RWPE2 (cell line): ENCODE data around the gene NUBPL.
A peak's percentile ranks its signal among the peaks of the same experiment; 100 is the strongest.
"Not testable (repeated sequence)": the region's sequence is repeated elsewhere in the genome, so short reads cannot be mapped to it uniquely, and the experiment has no call there.

ENCODE experiments used
- ATAC-seq: fragments of 200-7000 bp; cut with Tn5 transposase; 3 replicates; pipeline ENCODE4 v1.9.1; 2021; ENCODE audit warnings: low read depth
- DNase-seq: peaks from one replicate; pipeline ENCODE4 v3.0.0-alpha.2; 2020; ENCODE audit warnings: low spot score
- H3K27ac ChIP-seq: fragments of 450-650 bp; 2 replicates; pipeline ENCODE4 v1.5.1; 2017; ENCODE audit warnings: mild to moderate bottlenecking; ENCODE audit not compliant: poor library complexity, severe bottlenecking
- H3K27me3 ChIP-seq: fragments of 250-450 bp; sonication (Bioruptor Pico); 2 replicates; pipeline ENCODE4 v1.5.1; 2021; ENCODE audit warnings: mild to moderate bottlenecking, moderate library complexity; ENCODE audit not compliant: insufficient read depth, poor library complexity, severe bottlenecking
- H3K36me3 ChIP-seq: fragments of 250-450 bp; sonication (Bioruptor Pico); 2 replicates; pipeline ENCODE4 v1.5.1; 2020; ENCODE audit warnings: low read depth, mild to moderate bottlenecking, moderate library complexity
- H3K4me1 ChIP-seq: fragments of 250-450 bp; sonication (Bioruptor Pico); 2 replicates; pipeline ENCODE4 v1.5.1; 2021; ENCODE audit warnings: mild to moderate bottlenecking, moderate library complexity; ENCODE audit not compliant: insufficient read depth, poor library complexity, severe bottlenecking
- H3K4me3 ChIP-seq: fragments of 250-450 bp; sonication (Bioruptor Pico); 2 replicates; pipeline ENCODE4 v1.5.1; 2021; ENCODE audit warnings: mild to moderate bottlenecking, moderate library complexity; ENCODE audit not compliant: severe bottlenecking
- H3K9me3 ChIP-seq: fragments of 250-450 bp; sonication (Bioruptor Pico); 2 replicates; pipeline ENCODE4 v1.5.1; 2021; ENCODE audit warnings: mild to moderate bottlenecking, moderate library complexity; ENCODE audit not compliant: severe bottlenecking
- CTCF ChIP-seq: fragments of 450-650 bp; IDR thresholded peaks from one replicate; pipeline ENCODE4 v1.5.1; 2017; ENCODE audit warnings: mild to moderate bottlenecking, moderate library complexity; ENCODE audit not compliant: poor library complexity, severe bottlenecking

NUBPL gene

GRCh38 chr14:31802838-31803237 is 241.6 kb downstream of the NUBPL start:
- ATAC-seq (no peak), DNase-seq (no peak)
- H3K4me3 ChIP-seq, result no peak overlapping the region

GRCh38 chr14:31806249-31806648 is 245.0 kb downstream of the NUBPL start:
- DNase-seq, result no peak
- no peak overlapping the region for H3K27ac ChIP-seq
- no peaks in the 10 kb centered on the region for H3K9me3 ChIP-seq
- H3K4me1 ChIP-seq, result no peaks in the 10 kb centered on the region
- no peak for TF ChIP-seq CTCF
- H3K27me3 ChIP-seq, result no peaks in the 10 kb centered on the region
- no peak for ATAC-seq
- no peak overlapping the region for H3K4me3 ChIP-seq
- H3K36me3 ChIP-seq, result no peaks in the 10 kb centered on the region

More at GRCh38 chr14:31802838-31803237, 241.6 kb downstream of the NUBPL start:
- TF ChIP-seq CTCF, result no peak
- Histone ChIP-seq H3K9me3 (no peaks in the 10 kb centered on the region), H3K27ac (no peak overlapping the region), H3K27me3 (no peaks in the 10 kb centered on the region), H3K4me1 (no peaks in the 10 kb centered on the region), H3K36me3 (no peaks in the 10 kb centered on the region)

- ATAC-seq, H3K9me3 ChIP-seq, H3K36me3 ChIP-seq, H3K4me3 ChIP-seq, H3K27ac ChIP-seq, H3K27me3 ChIP-seq, H3K4me1 ChIP-seq: not testable (repeated sequence)
- peak; percentile 57 for DNase-seq
These were observed 250.8 kb downstream of the NUBPL start for GRCh38 chr14:31811693-31812628.

DNA sequence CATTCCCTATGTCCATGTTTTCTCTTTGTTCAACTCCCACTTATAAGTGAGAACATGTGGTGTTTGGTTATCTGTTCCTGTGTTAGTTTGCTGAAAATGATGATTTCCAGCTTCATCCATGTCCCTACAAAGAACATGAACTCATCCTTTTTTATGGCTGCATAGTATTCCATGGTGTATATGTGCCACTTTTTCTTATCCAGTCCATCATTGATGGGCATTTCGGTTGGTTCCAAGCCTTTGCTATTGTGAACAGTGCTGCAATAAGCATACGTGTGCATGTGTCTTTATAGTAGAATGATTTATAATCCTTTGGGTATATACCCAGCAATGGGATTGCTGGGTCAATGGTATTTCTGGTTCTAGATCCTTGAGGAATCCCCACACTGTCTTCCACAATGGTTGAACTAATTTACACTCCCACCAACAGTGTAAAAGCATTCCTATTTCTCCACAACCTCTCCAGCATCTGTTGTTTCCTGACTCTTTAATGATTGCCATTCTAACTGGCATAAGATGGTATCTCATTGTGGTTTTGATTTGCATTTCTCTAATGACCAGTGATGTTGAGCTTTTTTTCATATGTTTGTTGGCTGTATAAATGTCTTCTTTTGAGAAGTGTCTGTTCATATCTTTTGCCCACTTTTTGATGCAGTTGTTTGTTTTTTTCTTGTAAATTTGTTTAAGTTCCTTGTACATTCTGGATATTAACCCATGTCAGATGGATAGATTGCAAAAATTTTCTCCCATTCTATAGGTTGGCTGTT is 252.7 kb downstream of the NUBPL start:
- not testable (repeated sequence) for ATAC-seq, H3K36me3 ChIP-seq, H3K9me3 ChIP-seq, H3K27ac ChIP-seq, DNase-seq, H3K27me3 ChIP-seq, H3K4me3 ChIP-seq
- H3K4me1 ChIP-seq, result peaks cover 12% of the 10 kb centered on the region

GRCh38 chr14:31819281-31819680 is 258.1 kb downstream of the NUBPL start:
- Histone ChIP-seq H3K9me3 (no peaks in the 10 kb centered on the region), H3K27me3 (no peaks in the 10 kb centered on the region), H3K4me3 (no peak overlapping the region), H3K27ac (peak overlapping the region; percentile 88), H3K4me1 (peaks cover 20% of the 10 kb centered on the region), H3K36me3 (no peaks in the 10 kb centered on the region)
- DNase-seq (no peak), ATAC-seq (peak; percentile 74)
- TF ChIP-seq CTCF, result no peak
